NCI-H2196 (cell line): ENCODE data around the gene RFTN2.
"Not testable (repeated sequence)": the region's sequence is repeated elsewhere in the genome, so short reads cannot be mapped to it uniquely, and the experiment has no call there.

Experiments
- DNase-seq: peaks from one replicate; lab custom pipeline; 2025; ENCODE audit not compliant: unreplicated experiment; lab: John Stamatoyannopoulos, UW

The RFTN2 gene

DNA sequence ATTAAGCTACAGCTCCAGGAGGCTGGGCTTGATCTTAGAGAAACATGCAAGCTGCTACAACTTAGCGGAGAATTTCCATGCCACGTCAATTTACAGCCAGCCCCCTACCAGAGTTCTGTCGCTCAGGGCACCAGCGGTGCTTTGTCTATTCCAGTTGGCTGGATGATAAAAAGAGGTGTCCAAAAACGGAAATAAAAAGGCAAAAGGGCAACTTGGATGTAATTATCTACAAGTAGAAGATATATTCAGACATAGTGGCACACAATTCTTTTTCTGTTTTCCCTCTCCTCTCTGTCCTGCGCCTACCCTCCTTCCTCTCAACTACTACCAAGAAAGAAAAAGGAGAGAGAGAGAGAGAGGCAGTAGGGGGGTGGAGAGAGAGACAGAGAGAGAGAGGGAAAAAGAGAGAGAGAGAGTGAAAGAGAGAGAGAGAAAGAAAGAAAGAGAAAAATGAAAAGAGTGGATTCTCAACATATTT is 363 bp upstream of the RFTN2 start:
- DNase-seq = no peak

DNA sequence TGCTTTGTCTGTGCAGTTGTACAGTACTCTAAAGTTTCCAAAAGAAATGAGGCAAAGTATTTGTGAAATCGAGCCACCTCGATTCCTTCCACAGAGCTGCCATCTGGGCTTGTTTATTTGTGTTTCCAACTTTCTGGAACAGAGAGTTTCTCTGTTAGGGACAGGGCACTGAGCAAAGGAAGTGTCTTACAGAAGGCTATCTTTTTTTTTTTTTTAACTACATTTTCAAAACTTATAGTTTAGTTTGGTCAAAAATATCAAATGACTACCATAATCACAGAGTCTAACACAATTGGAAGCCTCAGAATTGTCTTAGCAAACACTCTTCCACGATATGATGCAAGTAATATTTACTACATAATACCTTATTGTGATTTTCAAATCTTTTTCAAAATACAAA is 796 bp downstream of the RFTN2 start:
- DNase-seq = no peak

DNA sequence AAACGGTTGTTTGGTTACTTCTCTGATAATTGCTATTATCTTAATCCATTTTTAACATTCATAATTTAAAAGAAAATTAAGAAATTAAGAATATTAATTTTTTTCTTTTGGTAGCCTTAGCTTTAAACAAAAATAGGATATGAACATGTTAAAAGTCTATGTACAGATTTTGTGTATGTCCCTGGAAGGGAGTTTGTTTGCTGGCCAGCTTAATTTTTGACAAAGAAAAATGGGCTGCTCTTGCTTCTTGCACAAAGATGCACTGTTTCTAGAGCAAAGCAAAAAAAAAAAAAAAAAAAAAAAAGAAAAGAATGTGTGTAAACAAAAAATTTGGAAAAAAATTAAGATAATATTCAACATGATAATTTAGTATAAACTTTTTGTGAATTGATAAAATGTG is 1.3 kb downstream of the RFTN2 start:
- no peak for DNase-seq

DNA sequence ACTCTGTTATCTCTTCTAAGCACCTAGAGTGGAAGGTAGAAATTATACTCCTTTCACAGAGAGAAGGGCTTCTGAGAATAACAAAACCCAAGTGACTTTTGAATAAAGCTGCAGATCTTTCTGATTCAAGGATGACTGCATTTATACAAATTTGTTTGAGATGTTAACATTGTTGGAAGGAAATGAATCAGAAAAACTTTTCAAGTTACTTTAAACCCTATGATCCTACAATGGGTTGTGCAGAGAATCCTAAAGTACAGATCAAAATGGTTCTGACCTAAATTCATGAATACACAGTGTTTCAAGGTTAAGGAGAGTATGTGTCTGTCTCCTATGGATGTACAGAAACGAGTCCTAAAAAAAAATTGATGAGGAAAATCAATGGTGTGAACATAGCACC is 1.8 kb downstream of the RFTN2 start:
- DNase-seq = no peak

DNA sequence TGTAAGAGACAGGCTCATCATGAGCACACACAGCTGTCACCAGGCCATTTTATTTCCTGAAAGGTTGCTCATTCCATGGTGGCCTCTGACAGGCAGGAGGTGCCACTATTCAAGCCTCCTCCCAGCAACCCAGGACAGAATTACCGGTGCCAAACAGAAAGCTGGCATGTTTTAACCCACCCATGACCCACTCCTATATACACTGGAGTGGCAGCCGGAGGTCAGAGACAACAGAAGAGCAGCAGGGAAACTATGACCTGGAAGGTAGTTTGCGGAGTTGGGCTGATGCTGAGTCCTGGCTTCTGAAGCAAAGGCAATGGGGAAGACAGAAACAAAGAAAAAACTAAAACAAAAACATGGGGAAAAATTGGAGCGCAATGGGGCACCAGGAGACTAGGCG is 2.3 kb downstream of the RFTN2 start:
- DNase-seq = no peak

DNA sequence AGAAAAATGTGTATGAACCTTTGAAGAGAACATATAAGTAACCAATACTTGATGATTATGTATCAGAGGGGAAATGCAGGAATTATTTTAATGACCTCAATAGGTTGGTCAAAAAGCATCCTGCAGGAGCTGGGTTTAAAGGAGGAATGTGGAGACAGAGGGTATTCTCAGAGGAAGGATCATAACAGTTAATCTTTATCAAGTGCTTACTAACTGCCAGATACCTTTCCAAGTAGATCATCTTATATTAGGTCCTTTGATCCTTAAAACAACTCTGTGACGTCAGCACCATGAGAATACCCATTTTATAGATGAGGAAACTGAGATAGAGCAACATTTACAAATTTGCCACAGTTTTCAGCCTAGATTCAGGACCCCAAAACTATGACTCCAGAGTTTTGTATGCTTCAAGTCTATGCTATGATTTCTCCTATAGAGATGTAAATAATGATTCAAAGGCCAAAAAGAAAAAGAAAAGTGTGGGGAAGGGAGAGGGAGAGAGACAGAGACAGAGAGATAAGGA is 3.0 kb downstream of the RFTN2 start:
- no peak for DNase-seq

DNA sequence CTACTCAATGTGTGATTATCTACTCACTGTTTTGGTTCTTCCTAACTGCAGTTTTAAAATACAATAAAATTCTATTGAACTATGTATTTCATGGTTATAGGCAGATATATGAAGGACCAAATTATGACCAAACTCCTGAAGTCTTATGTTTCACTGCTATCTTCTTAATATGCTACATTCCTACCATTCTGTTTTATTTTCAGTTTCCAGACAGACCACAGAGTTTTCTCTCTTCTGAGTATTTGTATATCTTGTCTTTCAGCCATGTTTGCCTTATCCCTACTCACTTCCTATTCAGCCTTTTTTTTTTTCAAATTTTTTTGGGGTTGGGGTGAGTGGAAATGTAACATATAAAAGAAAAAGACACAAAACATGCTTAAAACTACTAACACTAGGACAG is 6.3 kb downstream of the RFTN2 start:
- DNase-seq = no peak

DNA sequence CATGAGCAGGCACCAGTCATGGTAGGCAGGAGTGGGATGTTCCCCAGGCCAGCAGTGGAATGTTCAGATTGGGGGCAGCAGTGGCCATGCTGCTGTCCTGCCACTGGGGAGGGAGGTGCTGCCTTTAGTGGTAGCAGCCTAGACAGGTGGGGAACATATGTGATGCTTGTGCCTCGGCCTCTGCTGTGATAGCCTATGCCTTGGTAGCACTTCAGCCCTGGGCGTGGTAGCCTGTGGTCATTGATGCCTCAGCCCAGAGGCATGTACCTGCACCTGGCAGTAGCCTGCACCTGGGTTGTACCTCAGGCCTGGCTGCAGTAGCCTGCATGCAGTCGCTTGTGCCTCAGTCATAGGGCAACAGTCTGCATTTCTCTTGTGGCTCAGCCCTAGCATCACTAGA is 7.1 kb downstream of the RFTN2 start:
- DNase-seq = no peak

DNA sequence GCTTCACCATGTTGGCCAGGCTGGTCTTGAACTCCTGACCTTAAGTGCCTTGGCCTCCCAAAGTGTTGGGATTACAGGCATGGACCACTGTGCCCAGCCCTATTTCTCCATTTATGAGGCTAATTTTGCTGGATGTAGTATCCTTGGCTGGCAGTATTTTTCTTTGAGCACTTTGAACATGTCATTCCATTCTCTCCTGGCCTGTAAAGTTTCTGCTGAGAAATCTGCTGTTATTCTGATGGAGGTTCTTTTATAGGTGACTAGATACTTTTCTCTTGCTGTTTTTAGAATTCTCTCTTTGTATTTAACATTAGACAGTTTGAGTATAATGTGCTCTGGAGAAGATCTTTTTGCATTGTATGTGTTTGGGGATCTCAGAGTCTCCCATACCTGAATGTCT is 9.1 kb downstream of the RFTN2 start:
- no peak for DNase-seq

DNA sequence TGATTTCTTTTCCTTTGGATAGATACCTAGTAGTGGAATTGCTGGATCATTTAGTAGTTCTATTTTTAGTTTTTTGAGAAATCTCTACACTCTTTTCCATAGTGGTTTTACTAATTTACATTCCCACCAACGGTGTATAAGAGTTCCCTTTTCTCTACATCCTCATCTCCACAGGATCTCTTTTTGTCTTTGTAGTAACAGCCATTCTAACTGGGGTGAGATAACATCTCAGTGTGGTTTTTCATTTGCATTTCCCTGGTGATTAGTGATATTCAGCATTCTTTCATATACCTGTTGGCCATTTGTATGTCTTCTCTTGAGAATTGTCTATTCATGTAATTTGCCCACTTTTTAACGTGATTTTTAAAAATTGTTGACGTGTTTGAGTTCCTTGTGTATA is 13.8 kb downstream of the RFTN2 start:
- no peak for DNase-seq

DNA sequence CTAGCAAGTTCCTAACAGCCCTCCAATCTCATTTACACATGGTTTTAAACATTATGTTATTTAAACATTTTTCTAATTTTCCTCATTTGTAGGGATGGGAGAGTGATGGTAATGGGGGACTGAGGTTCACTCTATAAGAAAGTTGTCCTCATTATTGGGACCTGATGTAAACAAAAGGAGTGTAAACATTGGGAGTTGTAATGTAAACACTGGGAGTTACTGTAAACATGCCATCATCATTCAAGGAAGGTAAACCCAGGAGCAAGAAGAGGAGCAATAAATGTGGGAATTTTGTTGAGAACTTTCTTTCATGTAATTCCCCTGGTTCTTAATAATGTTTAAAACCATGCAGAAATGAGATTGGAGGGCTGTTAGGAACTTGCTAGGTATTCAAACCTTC is 17.8 kb downstream of the RFTN2 start:
- DNase-seq = no peak

DNA sequence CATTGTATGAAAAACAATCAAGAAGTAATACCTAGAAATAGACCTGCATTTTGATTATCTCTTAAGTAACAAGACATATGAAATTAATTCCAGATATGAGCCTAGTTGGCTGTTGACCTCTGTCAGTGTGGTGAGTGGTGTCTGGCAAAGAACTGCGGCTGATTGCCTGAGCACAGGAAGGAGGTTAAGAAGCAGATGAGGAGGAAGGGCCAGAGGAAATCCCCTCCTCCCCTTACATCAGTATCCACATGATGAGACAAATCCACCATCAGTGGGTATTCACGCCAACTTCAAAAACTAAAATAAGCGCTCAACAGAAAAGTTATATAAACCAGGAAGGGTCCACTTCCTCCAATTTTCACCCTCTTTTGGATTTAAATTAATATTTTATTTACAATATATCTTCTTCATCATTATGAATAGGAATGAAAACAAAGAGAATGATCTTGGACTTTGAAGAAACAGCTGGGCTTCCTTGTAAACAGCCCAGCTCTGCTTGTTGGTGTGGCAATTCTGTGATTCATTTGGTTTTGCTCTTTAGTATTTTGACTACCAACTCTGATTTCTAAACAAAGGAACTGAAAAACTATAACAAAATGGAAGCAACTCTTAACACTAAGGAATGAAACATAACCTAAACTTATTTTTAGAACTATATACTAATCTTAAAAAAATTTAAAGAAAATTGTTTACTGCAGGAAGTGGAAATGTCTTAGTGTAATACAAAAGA is 27.3 kb downstream of the RFTN2 start:
- DNase-seq = no peak

DNA sequence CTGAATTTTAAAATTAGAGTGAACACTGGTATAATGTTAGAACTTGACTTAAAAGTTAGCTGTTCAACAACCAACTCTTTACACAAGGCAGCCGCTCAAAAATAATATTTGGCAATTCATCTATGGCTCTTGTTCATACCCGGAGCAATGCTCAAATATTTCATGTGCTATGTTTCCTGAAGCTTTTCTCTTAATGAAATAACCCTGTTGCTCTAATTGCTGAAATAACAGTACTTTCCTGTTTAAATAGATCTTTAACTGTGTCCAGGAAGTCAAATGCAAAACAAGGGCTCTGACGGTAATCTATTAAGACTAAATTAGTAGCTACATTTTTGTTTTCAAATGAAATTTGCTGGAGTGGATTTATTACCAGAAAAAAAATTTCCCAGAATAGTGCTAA is 33.7 kb downstream of the RFTN2 start:
- DNase-seq = no peak

DNA sequence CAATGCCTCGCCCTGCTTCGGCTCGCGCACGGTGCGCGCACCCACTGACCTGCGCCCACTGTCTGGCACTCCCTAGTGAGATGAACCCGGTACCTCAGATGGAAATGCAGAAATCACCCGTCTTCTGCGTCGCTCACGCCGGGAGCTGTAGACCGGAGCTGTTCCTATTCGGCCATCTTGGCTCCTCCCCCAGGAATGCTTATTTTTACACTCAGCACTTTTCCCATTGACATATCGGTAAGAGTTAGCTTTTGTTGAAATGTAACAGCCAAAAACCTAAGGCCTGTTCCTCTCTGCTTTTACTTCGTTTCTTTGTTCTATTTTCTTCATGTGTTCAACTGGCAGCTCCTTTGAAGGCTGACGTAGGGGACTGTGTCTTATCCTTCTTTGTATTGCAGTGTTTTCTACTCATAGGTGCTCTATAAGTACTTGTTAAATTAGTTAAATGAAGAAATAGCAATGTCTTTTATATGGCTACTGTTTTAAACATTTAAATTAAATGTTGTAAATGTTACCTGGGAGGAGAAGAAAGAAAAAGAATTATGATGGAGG is 34.7 kb downstream of the RFTN2 start:
- not testable (repeated sequence) for DNase-seq

DNA sequence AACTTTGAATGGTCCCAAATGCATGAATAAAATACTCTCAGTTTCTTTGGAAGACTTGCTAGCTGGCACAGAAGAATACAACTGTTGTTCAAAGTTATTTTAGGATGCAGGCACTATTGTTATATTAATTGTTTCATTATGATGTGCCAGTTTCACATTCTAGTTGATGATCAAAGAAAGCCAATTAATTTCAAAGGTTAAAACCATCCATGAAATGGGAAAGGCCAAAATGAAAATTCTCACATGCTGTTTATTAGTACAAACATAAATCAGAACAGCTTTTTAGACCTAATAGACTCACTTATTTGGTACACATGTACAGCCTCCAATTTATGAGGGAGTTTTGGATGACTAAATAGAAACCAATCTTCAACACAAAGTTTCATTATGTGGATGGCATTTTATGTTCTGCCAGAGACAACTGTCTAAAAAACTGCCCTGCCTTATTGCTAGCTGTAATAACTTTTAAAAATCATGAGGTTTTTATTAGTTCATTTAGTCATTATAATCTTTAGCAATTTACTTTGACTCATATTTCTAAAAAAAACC is 42.2 kb downstream of the RFTN2 start:
- DNase-seq = no peak

DNA sequence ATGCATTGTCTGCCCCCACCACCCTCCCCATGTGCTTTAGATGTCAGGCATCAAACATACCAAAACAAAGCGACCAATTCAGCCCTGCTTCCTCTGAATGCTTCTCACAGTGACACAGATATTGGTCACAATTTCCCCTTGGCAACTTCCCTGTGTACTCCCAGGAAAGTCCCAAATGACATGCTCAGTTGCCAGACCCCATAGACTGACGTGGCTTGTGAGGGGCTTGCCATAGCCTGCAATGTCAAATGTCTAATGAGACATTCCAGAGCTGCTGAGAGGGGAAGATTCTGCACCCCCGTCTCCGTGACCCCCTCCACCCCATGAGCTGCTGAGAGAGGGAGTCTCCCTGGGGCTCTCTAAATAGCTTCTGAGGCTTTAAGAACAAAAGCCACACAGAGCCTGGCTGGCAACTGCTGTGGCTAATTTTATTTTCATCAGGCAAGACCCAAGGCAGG is 47.3 kb downstream of the RFTN2 start:
- no peak for DNase-seq

DNA sequence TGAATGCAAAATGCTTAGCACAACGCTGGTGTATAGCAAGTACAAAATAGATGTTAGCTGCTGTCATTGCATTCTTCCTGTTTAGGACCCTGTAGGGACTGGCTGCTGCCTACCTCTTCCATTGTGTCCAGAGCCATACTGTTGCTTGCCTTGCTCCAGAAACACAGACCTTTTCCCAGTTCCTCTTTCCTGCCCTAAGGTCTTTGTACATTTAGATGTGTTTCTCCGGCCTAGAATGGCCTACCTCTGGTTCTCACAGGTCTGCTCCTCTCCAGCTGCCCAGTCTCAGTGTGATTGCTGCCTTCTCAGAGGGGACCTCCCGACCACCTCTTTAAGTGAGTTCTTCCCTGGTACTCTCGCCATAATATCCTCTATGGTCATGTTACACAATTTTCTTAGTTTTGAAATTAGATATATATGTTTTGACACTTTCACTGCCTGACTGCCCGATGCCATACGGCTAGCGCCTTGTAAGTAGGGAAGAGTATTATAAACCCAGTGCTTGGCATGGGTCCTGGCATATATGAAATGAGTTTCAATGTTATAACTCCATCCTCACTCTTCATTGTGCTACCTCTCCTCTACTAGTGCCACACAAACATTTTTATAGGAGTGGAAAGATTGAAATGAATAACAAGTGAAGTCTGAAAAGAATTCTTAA is 48.3 kb downstream of the RFTN2 start:
- DNase-seq = no peak

DNA sequence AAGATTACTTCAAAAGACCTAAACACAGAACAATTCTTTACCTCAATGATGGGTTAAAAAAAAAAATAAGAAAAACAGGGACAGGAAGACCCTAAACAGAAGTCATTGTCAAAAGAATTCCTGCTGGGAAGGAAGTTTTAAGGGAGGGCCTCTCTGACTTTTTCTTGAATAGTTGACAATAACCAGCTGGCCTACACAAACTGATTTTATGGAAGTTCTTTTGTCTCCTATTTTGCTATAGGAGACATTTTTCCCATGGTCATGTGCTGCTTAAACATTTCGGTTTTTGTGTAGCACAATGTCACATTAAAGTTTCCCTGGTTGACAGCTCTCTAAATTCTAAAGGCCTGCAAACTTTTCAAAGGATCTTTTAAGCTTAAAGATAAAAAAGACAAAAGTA is 55.3 kb downstream of the RFTN2 start:
- no peak for DNase-seq

DNA sequence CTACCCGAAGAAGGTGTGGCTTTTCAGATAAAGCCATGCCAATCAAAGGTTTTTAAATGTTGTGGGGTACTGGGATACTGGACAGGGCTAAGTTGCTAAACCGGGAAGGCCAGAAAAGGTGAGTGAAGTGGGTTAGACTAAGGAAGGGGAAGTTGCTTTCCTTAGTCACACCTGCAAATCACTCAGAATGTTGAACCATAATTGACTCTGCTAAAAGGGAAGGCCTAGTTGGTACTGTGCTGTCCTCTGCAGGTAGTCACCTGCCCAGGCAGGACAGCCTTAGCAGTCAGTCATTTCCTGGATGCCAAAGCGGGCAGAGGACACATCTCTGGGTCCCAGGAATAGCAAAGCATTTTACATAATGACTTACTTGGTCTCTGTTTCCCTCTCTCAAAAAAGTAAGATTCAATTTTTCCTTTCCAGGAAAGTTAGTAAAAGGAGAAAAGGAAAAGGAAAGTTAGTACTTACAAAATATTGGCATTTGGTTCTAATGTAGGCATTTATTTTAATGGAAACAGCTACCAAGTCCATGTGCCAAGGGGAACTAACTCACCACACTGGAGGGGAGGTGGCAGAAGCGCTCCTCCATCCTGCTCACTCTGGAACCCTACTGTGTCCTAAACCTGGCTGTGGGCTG is 60.3 kb downstream of the RFTN2 start:
- no peak for DNase-seq

DNA sequence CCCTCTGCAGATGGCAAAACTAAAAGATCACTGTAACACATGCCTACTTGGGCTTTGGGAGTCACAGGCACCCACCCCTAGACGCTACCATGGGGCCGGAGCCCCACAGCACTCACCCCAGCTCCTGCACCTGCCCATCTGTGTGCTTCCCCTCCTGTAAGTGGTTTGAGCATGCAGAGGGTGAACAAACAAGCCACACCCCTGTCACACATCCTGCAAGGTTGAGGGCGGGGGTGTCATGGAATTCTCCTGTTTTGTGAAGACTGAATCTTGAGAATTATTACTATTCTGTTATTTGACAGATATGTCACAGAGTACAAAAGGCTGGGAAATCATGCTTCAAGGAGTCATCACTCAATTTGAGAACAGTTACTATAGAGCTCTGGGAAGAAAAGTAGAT is 60.9 kb downstream of the RFTN2 start:
- DNase-seq = no peak

DNA sequence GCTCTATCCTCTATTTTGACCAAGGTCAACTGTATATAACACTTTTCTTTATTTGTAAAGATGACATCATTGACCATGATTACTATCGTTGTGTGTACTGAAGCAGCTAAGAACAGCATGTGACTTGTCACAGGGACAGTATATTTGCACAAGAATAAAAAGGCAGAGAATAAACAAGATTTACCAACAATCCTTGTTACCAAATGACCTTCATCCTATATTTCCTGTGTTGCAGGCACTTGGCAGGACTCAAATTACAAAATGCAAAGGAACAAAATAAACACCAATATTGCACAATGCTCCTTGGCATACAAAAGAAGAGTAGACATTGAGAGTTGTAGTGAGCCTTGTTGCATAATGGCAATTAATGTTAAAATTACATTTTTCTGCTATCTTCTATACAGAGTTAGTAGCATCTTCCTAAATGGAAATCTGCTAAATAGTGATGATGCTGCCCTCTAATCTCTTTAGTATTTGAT is 61.8 kb downstream of the RFTN2 start:
- no peak for DNase-seq
